OCI-LY7 (cell line): Measurements from ENCODE around the gene KCNG4.

Source experiments
- EZH2phosphoT487 ChIP-seq: fragments of 200-600 bp; sonication (generic); IDR thresholded peaks from 2 replicates; pipeline ENCODE4 v1.6.1; 2018; ENCODE audit warnings: low read depth, borderline replicate concordance, mild to moderate bottlenecking, mixed run types, antibody characterized with exemption, low read length, moderate library complexity, mixed read lengths
- TF ChIP-seq, protein P1 (sequence below): fragments of 200-600 bp; sonication (generic); conservative IDR thresholded peaks from 2 replicates; pipeline ENCODE4 v1.5.1; 2014; ENCODE audit warnings: mild to moderate bottlenecking, antibody characterized with exemption, low read length, moderate library complexity, mixed read lengths

DNA sequence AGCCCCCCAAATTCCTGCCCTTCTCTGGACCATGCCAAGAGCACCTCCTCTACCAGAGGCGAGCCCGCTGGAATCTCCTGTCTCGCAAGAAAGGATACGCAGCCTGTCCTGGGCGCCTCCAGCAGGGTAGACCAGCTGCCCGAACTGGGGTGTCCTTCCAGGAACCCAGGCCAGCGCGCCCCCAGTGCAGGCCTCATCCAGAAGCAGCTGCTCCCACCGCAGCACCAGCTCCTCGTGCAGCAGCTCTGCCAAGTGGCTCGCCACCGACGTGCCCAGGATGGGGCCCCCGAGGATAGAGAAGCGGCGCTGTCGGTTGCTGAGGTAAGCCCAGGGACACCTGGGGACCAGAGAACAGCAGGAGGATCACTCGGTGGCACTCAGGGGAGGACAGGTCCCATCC lies 57.7 kb downstream of the KCNG4 start:
- TF ChIP-seq, protein P1, sequence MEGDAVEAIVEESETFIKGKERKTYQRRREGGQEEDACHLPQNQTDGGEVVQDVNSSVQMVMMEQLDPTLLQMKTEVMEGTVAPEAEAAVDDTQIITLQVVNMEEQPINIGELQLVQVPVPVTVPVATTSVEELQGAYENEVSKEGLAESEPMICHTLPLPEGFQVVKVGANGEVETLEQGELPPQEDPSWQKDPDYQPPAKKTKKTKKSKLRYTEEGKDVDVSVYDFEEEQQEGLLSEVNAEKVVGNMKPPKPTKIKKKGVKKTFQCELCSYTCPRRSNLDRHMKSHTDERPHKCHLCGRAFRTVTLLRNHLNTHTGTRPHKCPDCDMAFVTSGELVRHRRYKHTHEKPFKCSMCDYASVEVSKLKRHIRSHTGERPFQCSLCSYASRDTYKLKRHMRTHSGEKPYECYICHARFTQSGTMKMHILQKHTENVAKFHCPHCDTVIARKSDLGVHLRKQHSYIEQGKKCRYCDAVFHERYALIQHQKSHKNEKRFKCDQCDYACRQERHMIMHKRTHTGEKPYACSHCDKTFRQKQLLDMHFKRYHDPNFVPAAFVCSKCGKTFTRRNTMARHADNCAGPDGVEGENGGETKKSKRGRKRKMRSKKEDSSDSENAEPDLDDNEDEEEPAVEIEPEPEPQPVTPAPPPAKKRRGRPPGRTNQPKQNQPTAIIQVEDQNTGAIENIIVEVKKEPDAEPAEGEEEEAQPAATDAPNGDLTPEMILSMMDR = no peak
- no peak for TF ChIP-seq EZH2phosphoT487
